SKM-1 (cell line): ENCODE results near the gene WIPF2.
"Not testable (repeated sequence)": the region's sequence is repeated elsewhere in the genome, so short reads cannot be mapped to it uniquely, and the experiment has no call there.

ENCODE experiments used
- DNase-seq: peaks from one replicate; lab custom pipeline; 2025; ENCODE audit not compliant: unreplicated experiment; lab: John Stamatoyannopoulos, UW

Gene WIPF2

GRCh38 chr17:40191237-40192208, 27.6 kb upstream of the WIPF2 start:
- DNase-seq = peak; percentile 31

GRCh38 chr17:40192961-40193360, 26.1 kb upstream of the WIPF2 start:
- no peak for DNase-seq

GRCh38 chr17:40194821-40195220, 24.3 kb upstream of the WIPF2 start:
- no peak for DNase-seq

GRCh38 chr17:40197550-40197949, 21.6 kb upstream of the WIPF2 start:
- DNase-seq = no peak

- not testable (repeated sequence) for DNase-seq
Measured at GRCh38 chr17:40197965-40198456, 21.1 kb upstream of the WIPF2 start.

- no peak for DNase-seq
Measured at GRCh38 chr17:40198576-40198975, 20.5 kb upstream of the WIPF2 start.

GRCh38 chr17:40203131-40203530, 16.0 kb upstream of the WIPF2 start:
- DNase-seq = no peak

- DNase-seq = not testable (repeated sequence)
Measured at GRCh38 chr17:40206193-40206592, 12.9 kb upstream of the WIPF2 start.

- DNase-seq = no peak
Measured at GRCh38 chr17:40209404-40210093, 9.6 kb upstream of the WIPF2 start.

GRCh38 chr17:40213914-40214313, 5.2 kb upstream of the WIPF2 start:
- not testable (repeated sequence) for DNase-seq

GRCh38 chr17:40218006-40218739, 931 bp upstream of the WIPF2 start:
- DNase-seq = no peak

- DNase-seq = no peak
Measured at GRCh38 chr17:40219594-40220338, 662 bp downstream of the WIPF2 start.

- DNase-seq = no peak
Measured at GRCh38 chr17:40224718-40225550, 5.8 kb downstream of the WIPF2 start.

- not testable (repeated sequence) for DNase-seq
Measured at GRCh38 chr17:40229146-40229545, 10.0 kb downstream of the WIPF2 start.

- no peak for DNase-seq
Measured at GRCh38 chr17:40230670-40231069, 11.6 kb downstream of the WIPF2 start.

GRCh38 chr17:40231928-40232327, 12.8 kb downstream of the WIPF2 start:
- DNase-seq = not testable (repeated sequence)

- no peak for DNase-seq
Measured at GRCh38 chr17:40241252-40241834, 22.2 kb downstream of the WIPF2 start.

- DNase-seq = no peak
Measured at GRCh38 chr17:40242774-40243173, 23.7 kb downstream of the WIPF2 start.

GRCh38 chr17:40243761-40244160, 24.7 kb downstream of the WIPF2 start:
- no peak for DNase-seq
